ENCODE measurements around the gene MCU.

DNA sequence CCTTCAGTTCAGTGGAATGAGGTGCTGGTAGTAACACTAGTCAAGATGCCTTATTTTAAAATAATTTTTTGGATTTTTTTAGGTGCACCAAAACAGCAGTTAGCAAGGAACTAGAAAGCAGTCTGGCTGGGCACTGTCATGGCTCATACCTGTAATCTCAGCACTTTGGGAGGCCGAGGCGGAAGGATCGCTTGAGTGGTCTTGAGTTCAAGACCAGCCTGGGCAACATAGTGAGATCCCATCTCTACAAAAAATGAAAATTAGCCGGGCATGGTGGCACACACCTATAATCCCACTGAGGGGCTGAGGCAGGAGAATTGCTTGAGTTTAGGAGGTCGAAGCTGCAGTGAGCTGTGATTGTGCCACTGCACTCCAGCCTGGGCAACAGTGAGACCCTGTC, 236.9 kb downstream of the MCU start:
- TF ChIP-seq POLR2A (IDR thresholded peaks at IDR 0.05; ENCODE audit: low read depth, low read length) (no peak), POLR2AphosphoS5 (IDR thresholded peaks at IDR 0.05; ENCODE audit: low read depth, low read length) (no peak), TAF1 (IDR thresholded peaks at IDR 0.05; ENCODE audit: borderline replicate concordance, low read depth, low read length) (no peak)

All from GM12892 (cell line).